Kidney epithelial cell (primary cell): ENCODE data around the gene RNF217. TPM values are rescaled to one million over a fixed set of nuclear protein-coding genes. Genes with fewer than 3 reads are reported as not detected.

ENCODE experiments used
- DNase-seq: peaks from one replicate; pipeline ENCODE4 v3.0.0-alpha.2; 2010; ENCODE audit warnings: low read depth
- H3K27me3 ChIP-seq: 2 replicates; pipeline ENCODE4 v1.6.0; 2011; ENCODE audit warnings: low read length; ENCODE audit not compliant: control insufficient read depth, insufficient read depth
- H3K36me3 ChIP-seq: 2 replicates; pipeline ENCODE4 v1.5.1; 2011; ENCODE audit warnings: low read length; ENCODE audit not compliant: control insufficient read depth, insufficient read depth
- H3K4me3 ChIP-seq: 2 replicates; pipeline ENCODE4 v1.5.1; 2011; ENCODE audit warnings: low read depth, mild to moderate bottlenecking, control low read depth, low read length
- CTCF ChIP-seq: IDR thresholded peaks from 2 replicates; pipeline ENCODE4 v1.5.1; 2011; ENCODE audit warnings: mild to moderate bottlenecking, moderate library complexity, low read length, control low read depth, inconsistent platforms; ENCODE audit not compliant: insufficient read depth, poor library complexity, severe bottlenecking
- total RNA-seq: library from RNA; depleted of rRNA; stranded (reverse); fragments of >200 nt; gene quantifications from 2 replicates; pipeline ENCODE4 v1.2.3, GENCODE V29; 2015

The RNF217 gene
- total RNA-seq, 1 donor from 2014 or later = 22.1 TPM

- Histone ChIP-seq H3K27me3 (no peaks in the 10 kb centered on the region), H3K36me3 (peaks cover 1% of the 10 kb centered on the region), H3K4me3 (no peak overlapping the region)
- no peak for DNase-seq
- TF ChIP-seq CTCF = no peak
These were observed 121.4 kb downstream of the RNF217 start for GRCh38 chr6:125083684-125083990.

GRCh38 chr6:125086716-125087115, 124.5 kb downstream of the RNF217 start:
- no peak for TF ChIP-seq CTCF
- no peak for DNase-seq
- H3K36me3 ChIP-seq = peaks cover 1% of the 10 kb centered on the region
- no peak overlapping the region for H3K4me3 ChIP-seq
- H3K27me3 ChIP-seq = no peaks in the 10 kb centered on the region

- no peaks in the 10 kb centered on the region for H3K27me3 ChIP-seq
- DNase-seq = no peak
- no peak for TF ChIP-seq CTCF
- no peaks in the 10 kb centered on the region for H3K36me3 ChIP-seq
- no peak overlapping the region for H3K4me3 ChIP-seq
These were observed 126.7 kb downstream of the RNF217 start for GRCh38 chr6:125088963-125089362.

- H3K4me3 ChIP-seq = no peak overlapping the region
- no peak for DNase-seq
- no peaks in the 10 kb centered on the region for H3K36me3 ChIP-seq
- H3K27me3 ChIP-seq = no peaks in the 10 kb centered on the region
- TF ChIP-seq CTCF = no peak
These were observed 132.3 kb downstream of the RNF217 start for GRCh38 chr6:125094563-125094962.

- H3K4me3 ChIP-seq = no peak overlapping the region
- no peaks in the 10 kb centered on the region for H3K27me3 ChIP-seq
- DNase-seq = no peak
- no peaks in the 10 kb centered on the region for H3K36me3 ChIP-seq
- TF ChIP-seq CTCF = no peak
These were observed 133.5 kb downstream of the RNF217 start for GRCh38 chr6:125095580-125096301.

GRCh38 chr6:125097186-125097585, 134.9 kb downstream of the RNF217 start:
- H3K36me3 ChIP-seq = no peaks in the 10 kb centered on the region
- no peaks in the 10 kb centered on the region for H3K27me3 ChIP-seq
- no peak for TF ChIP-seq CTCF
- DNase-seq = no peak
- H3K4me3 ChIP-seq = no peak overlapping the region
